Thoracic aorta (tissue), 2 donors: ENCODE results near the gene POLK. TPM values are rescaled to one million over a fixed set of nuclear protein-coding genes. Genes with fewer than 3 reads are reported as not detected.
"Not testable (repeated sequence)": the region's sequence is repeated elsewhere in the genome, so short reads cannot be mapped to it uniquely, and the experiment has no call there.

Source experiments
- ATAC-seq: fragments of 150-250 bp; one replicate; pipeline ENCODE4 v1.8.0; 2017; ENCODE audit warnings: low read depth; ENCODE audit not compliant: insufficient number of reproducible peaks, low FRiP score
- DNase-seq: peaks from one replicate; pipeline ENCODE4 v3.0.0-alpha.2; 2020; ENCODE audit warnings: low spot score
- H3K27ac ChIP-seq, 2 donors: fragments of 200-600 bp; sonication (generic); 1 replicate in 1 of 2; 2 replicates in 1 of 2; pipeline ENCODE4 v1.5.1; 2016; ENCODE audit warnings: mild to moderate bottlenecking in 2 of 2, moderate library complexity in 2 of 2
- H3K27me3 ChIP-seq: fragments of 200-600 bp; sonication (generic); replicated peaks from 2 replicates; pipeline ENCODE4 v1.6.0; 2016; ENCODE audit warnings: mild to moderate bottlenecking; ENCODE audit not compliant: insufficient read depth
- H3K36me3 ChIP-seq: fragments of 200-600 bp; sonication (generic); one replicate; pipeline ENCODE4 v1.5.1; 2016
- H3K4me1 ChIP-seq, 2 donors: fragments of 200-600 bp; sonication (generic); 1 replicate in 1 of 2; 2 replicates in 1 of 2; pipeline versions ENCODE4 v1.5.1 to v1.6.0; 2016; ENCODE audit warnings: low read depth in 2 of 2, mild to moderate bottlenecking in 1 of 2; ENCODE audit not compliant: control insufficient read depth in 1 of 2
- H3K4me3 ChIP-seq: fragments of 200-600 bp; sonication (generic); 2 replicates; pipeline ENCODE4 v1.5.1; 2016; ENCODE audit warnings: mild to moderate bottlenecking
- H3K9me3 ChIP-seq: fragments of 200-600 bp; sonication (generic); 2 replicates; pipeline ENCODE4 v1.5.1; 2016
- CTCF ChIP-seq: fragments of 200-600 bp; sonication (generic); IDR thresholded peaks from one replicate; pipeline ENCODE4 v1.5.1; 2019; ENCODE audit warnings: antibody characterized with exemption
- total RNA-seq, 2 donors: library from RNA; depleted of rRNA; stranded (reverse); fragments of >200 nt; gene quantifications; one replicate each; pipeline versions ENCODE4 v1.1.0 to v1.2.3, GENCODE V29; 2016

The POLK gene
- total RNA-seq, 2 donors from 2014 or later, result 48.2 to 51.4 TPM

DNA sequence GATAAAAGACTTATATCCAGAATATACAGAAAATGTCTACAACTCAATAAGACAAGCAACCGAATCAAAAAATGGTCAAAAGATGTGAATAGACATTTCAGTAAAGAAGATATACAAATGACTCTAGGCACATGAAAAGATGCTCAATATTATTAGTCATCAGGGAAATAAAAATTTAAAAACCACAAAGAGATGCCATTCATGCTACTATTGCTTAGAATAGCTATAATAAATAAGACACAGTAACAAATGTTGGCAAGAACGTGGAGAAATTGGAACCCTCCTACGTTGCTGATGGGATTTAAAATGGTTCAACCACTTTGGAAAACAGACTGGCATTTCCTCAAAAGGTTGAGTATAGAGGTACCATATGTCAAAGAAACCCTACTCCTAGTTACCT, 39.8 kb downstream of the POLK start:
- Histone ChIP-seq H3K4me3 (no peak overlapping the region), H3K27ac (no peak overlapping the region), H3K9me3 (no peaks in the 10 kb centered on the region), H3K36me3 (peaks cover 21% of the 10 kb centered on the region), H3K27me3 (no peaks in the 10 kb centered on the region), H3K4me1 (no peaks in the 10 kb centered on the region)
- ATAC-seq (no peak), DNase-seq (no peak)
- no peak for TF ChIP-seq CTCF

DNA sequence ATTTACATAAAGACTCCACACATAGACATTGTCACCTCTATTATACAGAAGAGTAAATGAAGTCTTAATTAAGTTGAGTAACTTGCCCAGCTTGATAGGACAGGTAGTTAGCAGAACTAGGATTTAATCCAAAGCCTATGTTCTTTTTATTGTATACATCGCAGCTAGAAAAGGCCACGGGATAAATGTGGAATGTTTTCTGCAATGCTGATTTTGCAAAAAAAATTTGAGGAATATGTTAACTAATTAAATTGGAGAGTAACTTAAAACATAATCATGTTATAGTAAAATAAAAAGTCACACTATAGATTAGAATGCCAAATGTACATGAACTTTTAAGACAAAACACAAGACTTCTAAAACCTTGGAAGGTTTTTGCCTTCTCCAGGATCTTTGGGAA, 41.1 kb downstream of the POLK start:
- no peaks in the 10 kb centered on the region for H3K9me3 ChIP-seq
- ATAC-seq, result no peak
- TF ChIP-seq CTCF, result no peak
- no peaks in the 10 kb centered on the region for H3K27me3 ChIP-seq
- no peak overlapping the region for H3K27ac ChIP-seq
- peaks cover 21% of the 10 kb centered on the region for H3K36me3 ChIP-seq
- DNase-seq, result no peak
- no peak overlapping the region for H3K4me3 ChIP-seq
- peaks cover 0 to 7% of the 10 kb centered on the region in 2 donors for H3K4me1 ChIP-seq

DNA sequence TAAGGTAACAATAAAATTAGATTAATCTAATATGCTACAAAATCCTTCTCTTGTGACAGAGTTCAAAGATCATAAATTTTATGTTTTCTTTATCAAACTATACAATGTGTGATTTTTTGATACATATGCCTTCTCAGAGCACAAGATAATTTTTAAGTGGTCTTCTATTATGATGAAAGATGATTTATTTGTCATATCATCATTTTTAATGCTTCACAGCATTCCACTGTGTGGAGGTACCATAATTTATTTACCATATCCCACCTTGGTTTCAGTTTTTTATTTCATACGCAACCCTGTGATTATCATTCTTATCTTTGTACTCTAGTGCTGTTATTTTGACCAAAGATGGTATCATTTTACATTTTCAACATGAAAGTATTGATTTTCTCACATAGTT, 41.7 kb downstream of the POLK start:
- Histone ChIP-seq H3K4me1 (peaks cover 4 to 7% of the 10 kb centered on the region in 2 donors), H3K27me3 (no peaks in the 10 kb centered on the region), H3K9me3 (no peaks in the 10 kb centered on the region), H3K27ac (no peak overlapping the region), H3K4me3 (no peak overlapping the region), H3K36me3 (peaks cover 21% of the 10 kb centered on the region)
- ATAC-seq (no peak), DNase-seq (no peak)
- TF ChIP-seq CTCF, result no peak

GRCh38 chr5:75558221-75558620, 46.5 kb downstream of the POLK start:
- Histone ChIP-seq H3K4me3 (no peak overlapping the region), H3K27ac (no peak overlapping the region), H3K27me3 (no peaks in the 10 kb centered on the region), H3K36me3 (peaks cover 16% of the 10 kb centered on the region), H3K9me3 (peaks cover 3% of the 10 kb centered on the region), H3K4me1 (peaks cover 19 to 20% of the 10 kb centered on the region in 2 donors)
- ATAC-seq (no peak), DNase-seq (no peak)
- TF ChIP-seq CTCF, result no peak

- Histone ChIP-seq H3K9me3 (peaks cover 7% of the 10 kb centered on the region), H3K36me3 (peaks cover 11% of the 10 kb centered on the region), H3K4me3 (peak overlapping the region; percentile 9), H3K27ac (peak overlapping the region; percentile 29 to 54), H3K27me3 (no peaks in the 10 kb centered on the region), H3K4me1 (peaks cover 19 to 20% of the 10 kb centered on the region in 2 donors)
- DNase-seq (no peak), ATAC-seq (no peak)
- no peak for TF ChIP-seq CTCF
These were observed 47.4 kb downstream of the POLK start for GRCh38 chr5:75558981-75559632.

DNA sequence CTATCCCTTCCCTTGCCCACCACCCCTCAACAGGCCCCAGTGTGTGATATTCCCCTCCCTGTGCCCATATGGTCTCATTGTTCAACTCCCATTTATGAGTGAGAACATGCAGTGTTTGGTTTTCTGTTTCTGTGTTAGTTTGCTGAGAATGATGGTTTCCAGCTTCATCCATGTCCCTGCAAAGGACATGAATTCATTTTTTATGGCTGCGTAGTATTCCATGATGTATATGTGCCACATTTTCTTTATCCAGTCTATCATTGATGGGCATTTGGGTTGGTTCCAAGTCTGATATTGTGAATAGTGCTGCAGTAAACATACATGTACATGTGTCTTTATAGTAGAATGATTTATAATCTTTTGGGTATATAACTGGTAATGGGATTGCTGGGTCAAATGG, 49.0 kb downstream of the POLK start:
- not testable (repeated sequence) for H3K4me3 ChIP-seq, ATAC-seq, H3K9me3 ChIP-seq, H3K27ac ChIP-seq, H3K27me3 ChIP-seq, H3K36me3 ChIP-seq, DNase-seq
- peaks cover 19 to 21% of the 10 kb centered on the region in 2 donors for H3K4me1 ChIP-seq

- H3K9me3 ChIP-seq, H3K36me3 ChIP-seq, H3K4me3 ChIP-seq, DNase-seq, H3K27me3 ChIP-seq, ATAC-seq: not testable (repeated sequence)
- Histone ChIP-seq H3K27ac (peak overlapping the region in 1 of 2 donors; percentile 43), H3K4me1 (peaks cover 18 to 42% of the 10 kb centered on the region in 2 donors)
These were observed 54.5 kb downstream of the POLK start for GRCh38 chr5:75565991-75566709.
